Measurements from ENCODE around the gene SLC16A12. TPM values are rescaled to one million over a fixed set of nuclear protein-coding genes. Genes with fewer than 3 reads are reported as not detected.

The SLC16A12 gene
- total RNA-seq, 2 donors from 2014 or later = 0.20 to 0.24 TPM

- no peak overlapping the region for H3K27ac ChIP-seq
- H3K9ac ChIP-seq (ENCODE audit: low read depth in 2 of 2, low read length in 2 of 2) = no peak overlapping the region
- no peaks in the 10 kb centered on the region for H3K4me1 ChIP-seq
- no peaks in the 10 kb centered on the region for H3K27me3 ChIP-seq
- no peaks in the 10 kb centered on the region for H3K9me3 ChIP-seq
- no peak for DNase-seq
- TF ChIP-seq CTCF (IDR thresholded peaks at IDR 0.05) = no peak
- intact Hi-C loops (cut with DNase I) = loop anchor here (2.0 kb wide), 1 partner anchor 135 kb away; no protein-coding TSS in a partner anchor
- H3K4me3 ChIP-seq = no peak overlapping the region
- H3K36me3 ChIP-seq = no peaks in the 10 kb centered on the region
These were observed 107.8 kb downstream of the SLC16A12 start for GRCh38 chr10:89427629-89428028.

- Histone ChIP-seq H3K27ac (no peak overlapping the region), H3K27me3 (no peaks in the 10 kb centered on the region), H3K4me1 (no peaks in the 10 kb centered on the region), H3K4me3 (no peak overlapping the region), H3K36me3 (no peaks in the 10 kb centered on the region), H3K9ac (ENCODE audit: low read depth in 2 of 2, low read length in 2 of 2) (no peak overlapping the region), H3K9me3 (no peaks in the 10 kb centered on the region)
- TF ChIP-seq CTCF (IDR thresholded peaks at IDR 0.05) = peak; percentile 63
- intact Hi-C loops (cut with DNase I) = no loop called here
- DNase-seq = no peak
These were observed 109.0 kb downstream of the SLC16A12 start for GRCh38 chr10:89426230-89426868.

GRCh38 chr10:89425000-89425399, 110.4 kb downstream of the SLC16A12 start:
- H3K36me3 ChIP-seq = no peaks in the 10 kb centered on the region
- no peak overlapping the region for H3K27ac ChIP-seq
- no peak for TF ChIP-seq CTCF (IDR thresholded peaks at IDR 0.05)
- no peaks in the 10 kb centered on the region for H3K9me3 ChIP-seq
- no peak for DNase-seq
- no peak overlapping the region for H3K4me3 ChIP-seq
- no peaks in the 10 kb centered on the region for H3K27me3 ChIP-seq
- intact Hi-C loops (cut with DNase I) = no loop called here
- no peaks in the 10 kb centered on the region for H3K4me1 ChIP-seq
- no peak overlapping the region for H3K9ac ChIP-seq (ENCODE audit: low read depth in 2 of 2, low read length in 2 of 2)

GRCh38 chr10:89421018-89421476, 114.3 kb downstream of the SLC16A12 start:
- H3K9me3 ChIP-seq = no peaks in the 10 kb centered on the region
- DNase-seq = no peak
- no peak for TF ChIP-seq CTCF (IDR thresholded peaks at IDR 0.05)
- intact Hi-C loops (cut with DNase I) = no loop called here
- peaks cover 4% of the 10 kb centered on the region for H3K36me3 ChIP-seq
- H3K27ac ChIP-seq = no peak overlapping the region
- H3K4me1 ChIP-seq = no peaks in the 10 kb centered on the region
- no peak overlapping the region for H3K9ac ChIP-seq (ENCODE audit: low read depth in 2 of 2, low read length in 2 of 2)
- H3K4me3 ChIP-seq = no peak overlapping the region
- H3K27me3 ChIP-seq = no peaks in the 10 kb centered on the region

GRCh38 chr10:89419548-89419947, 115.8 kb downstream of the SLC16A12 start:
- intact Hi-C loops (cut with DNase I) = no loop called here
- DNase-seq = no peak
- Histone ChIP-seq H3K9me3 (no peaks in the 10 kb centered on the region), H3K4me1 (no peaks in the 10 kb centered on the region), H3K27ac (no peak overlapping the region), H3K36me3 (peaks cover 4% of the 10 kb centered on the region), H3K9ac (ENCODE audit: low read depth in 2 of 2, low read length in 2 of 2) (no peak overlapping the region), H3K27me3 (no peaks in the 10 kb centered on the region), H3K4me3 (no peak overlapping the region)
- TF ChIP-seq CTCF (IDR thresholded peaks at IDR 0.05) = no peak
